GM19397 (cell line): ENCODE results near the gene TDRKH.

Source experiments
- ATAC-seq: cut with Tn5 transposase; IDR thresholded peaks from one replicate; pipeline ENCODE4 v1.9.1; 2021; ENCODE audit warnings: mild to moderate bottlenecking, moderate library complexity; ENCODE audit not compliant: unreplicated experiment

Gene TDRKH

GRCh38 chr1:151825204-151825603 is 34.9 kb upstream of the TDRKH start:
- ATAC-seq, result no peak

DNA sequence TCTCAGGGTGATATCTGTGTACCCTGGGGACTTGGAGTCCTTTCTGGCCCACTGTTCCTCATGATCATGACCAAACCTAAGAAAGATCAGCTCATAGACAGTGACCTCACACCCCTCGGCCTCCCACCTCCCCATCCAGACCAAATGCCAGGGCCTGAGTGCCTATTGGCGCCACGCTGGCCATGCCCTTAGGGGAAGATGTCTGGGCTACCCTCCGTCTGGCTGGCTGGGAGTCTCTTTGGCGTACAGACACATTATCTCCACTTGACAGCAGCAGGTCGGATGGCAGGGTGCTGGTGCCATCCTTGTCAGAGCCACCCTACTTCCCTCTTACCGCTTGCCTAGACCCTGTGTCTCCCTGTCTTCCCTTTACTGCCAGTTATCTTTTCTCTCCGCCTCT is 32.9 kb upstream of the TDRKH start:
- ATAC-seq, result no peak

- no peak for ATAC-seq
Observed at GRCh38 chr1:151822404-151822803, 32.1 kb upstream of the TDRKH start.

GRCh38 chr1:151820940-151821339 is 30.6 kb upstream of the TDRKH start:
- no peak for ATAC-seq

- no peak for ATAC-seq
Observed at GRCh38 chr1:151819976-151820623, 29.8 kb upstream of the TDRKH start.

GRCh38 chr1:151819227-151819835 is 29.0 kb upstream of the TDRKH start:
- ATAC-seq, result no peak

GRCh38 chr1:151817353-151817730 is 27.0 kb upstream of the TDRKH start:
- ATAC-seq, result no peak

DNA sequence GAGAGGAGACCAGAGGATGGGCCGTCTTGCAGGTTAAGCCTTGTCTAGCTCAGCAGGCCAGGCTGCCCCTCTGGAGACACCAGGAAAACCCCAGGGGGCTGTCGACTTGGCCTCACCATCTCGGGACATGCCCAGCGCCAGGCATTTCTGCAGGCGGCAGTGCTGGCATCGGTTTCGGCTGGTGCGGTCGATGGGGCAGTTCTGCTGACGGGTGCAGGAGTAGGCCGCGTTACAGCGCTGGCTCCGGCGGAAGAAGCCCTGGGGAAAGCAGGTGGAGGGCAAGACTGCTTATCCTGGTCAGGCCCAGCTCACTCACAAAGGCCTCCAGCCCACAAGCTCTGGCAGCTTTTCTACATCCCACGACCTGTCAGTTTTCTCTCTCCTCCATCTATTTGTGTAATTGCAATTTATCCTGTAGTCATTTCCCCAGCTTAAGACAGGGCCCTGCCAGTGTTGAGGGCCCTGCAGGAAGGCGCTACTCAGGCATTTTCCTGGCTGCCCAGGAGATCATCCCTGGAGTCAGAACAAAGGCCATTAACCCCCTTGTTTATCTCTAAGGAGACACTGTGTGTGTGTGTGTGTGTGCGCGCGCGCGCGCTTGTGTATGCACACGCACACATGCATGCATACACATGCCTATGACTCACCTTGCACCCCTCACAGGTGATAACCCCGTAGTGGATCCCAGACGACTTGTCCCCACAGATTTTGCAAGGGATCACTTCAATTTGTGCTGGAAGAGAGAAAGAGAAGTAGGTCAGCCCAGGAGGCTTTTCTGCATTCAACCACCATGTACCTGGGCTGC is 26.4 kb upstream of the TDRKH start:
- no peak for ATAC-seq

DNA sequence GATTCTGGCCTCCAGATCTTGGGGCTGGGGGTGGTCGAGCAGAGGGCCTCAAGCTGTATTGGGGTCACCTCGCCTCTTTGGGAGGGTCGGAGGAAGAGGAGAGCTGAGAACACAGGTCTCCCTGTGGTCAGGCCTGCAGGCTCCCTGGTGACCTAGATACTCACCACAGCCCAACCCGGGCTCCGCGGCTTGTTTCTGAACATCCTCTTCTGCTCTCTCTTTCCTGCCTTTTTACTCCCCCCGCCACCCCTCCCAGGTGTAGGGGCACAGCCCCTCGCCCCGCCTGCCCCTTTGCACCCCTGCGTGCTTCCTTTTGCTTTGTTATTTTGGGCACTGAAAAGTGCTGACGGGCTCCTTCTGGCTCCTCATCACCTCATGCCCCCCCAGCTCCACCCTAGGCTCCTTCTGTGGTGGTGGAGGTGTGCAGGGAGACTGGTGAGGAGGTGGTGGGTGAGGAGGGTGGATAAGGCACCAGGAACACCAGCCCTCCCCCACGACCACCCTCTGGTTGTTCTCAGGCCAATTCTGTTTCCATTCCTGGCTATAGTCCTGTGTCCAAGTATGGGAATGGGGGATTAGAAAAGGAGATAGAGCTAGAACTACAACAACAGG is 25.5 kb upstream of the TDRKH start:
- ATAC-seq, result no peak

- ATAC-seq, result no peak
Observed at GRCh38 chr1:151814971-151815545, 24.8 kb upstream of the TDRKH start.

DNA sequence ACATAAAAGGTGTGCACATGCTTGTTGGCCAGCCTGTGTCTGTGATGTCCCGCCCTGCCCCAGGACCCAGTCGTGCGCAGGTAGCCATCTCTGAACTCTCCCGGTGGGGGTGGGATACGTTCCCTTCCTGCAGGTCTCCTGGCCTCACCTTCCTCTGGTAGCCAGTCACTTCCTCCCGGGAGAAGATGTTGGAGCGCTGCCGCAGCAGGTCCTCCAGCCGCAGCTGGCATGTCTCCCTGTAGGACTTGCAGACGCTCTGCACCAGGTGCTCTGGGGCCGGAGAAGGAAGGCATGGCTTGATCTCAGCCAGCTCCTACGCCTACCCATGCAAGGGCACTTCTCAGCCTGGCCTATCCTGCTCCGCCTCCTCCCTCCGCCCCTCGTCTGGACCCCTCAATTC is 24.1 kb upstream of the TDRKH start:
- no peak for ATAC-seq

GRCh38 chr1:151813271-151813977 is 23.1 kb upstream of the TDRKH start:
- no peak for ATAC-seq

DNA sequence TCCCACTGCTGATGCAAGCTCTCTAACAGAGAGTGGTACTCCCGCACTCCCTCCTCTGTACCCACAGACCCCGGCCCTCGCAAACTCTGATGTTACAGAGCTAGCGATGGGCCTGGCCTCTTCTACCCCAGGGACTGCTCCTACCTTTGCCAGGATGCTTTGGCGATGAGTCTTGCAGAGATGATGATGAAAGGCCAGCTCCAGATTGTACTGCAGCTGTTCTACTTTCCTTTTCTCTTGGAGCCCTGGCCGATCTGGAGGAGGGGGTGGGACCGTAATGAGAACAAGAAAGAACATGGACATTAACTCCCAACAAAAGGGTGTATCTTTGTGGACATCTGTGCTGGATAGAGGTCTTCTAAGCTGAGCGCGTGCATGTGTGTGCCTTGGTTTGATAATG is 20.9 kb upstream of the TDRKH start:
- no peak for ATAC-seq

- ATAC-seq, result no peak
Observed at GRCh38 chr1:151809985-151810556, 19.8 kb upstream of the TDRKH start.

DNA sequence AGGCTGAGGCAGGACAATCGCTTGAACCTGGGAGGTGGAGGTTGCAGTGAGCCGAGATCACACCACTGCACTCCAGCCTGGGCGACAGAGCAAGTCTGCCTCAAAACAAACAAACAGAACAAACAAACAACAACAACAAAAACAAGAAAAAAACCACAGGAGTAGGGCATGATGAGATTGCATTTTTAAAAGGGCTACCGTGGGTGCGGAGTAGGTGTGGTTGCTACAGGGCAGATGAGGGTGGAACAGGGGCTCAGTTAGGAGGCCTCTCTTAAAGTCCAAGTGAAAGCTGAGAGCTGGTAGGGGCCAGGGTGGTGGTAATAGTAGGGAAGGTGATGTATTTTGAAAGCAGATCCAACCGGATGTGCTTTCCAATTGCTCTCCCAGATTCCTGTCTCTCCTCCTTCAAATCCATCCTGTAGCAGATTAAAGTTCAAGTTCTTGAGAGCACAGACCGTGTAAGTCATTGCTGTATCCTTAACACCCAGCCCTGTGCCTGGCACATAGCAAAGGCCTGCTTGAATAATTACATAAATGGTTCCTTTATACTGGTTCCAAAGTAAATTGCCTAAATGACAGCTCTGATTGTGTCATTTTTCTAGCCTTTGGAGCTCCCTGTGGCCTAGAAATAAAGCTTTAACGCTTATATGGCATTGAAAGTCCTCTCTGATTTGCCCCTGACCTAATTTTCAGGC is 19.1 kb upstream of the TDRKH start:
- no peak for ATAC-seq

- ATAC-seq, result no peak
Observed at GRCh38 chr1:151807766-151808165, 17.5 kb upstream of the TDRKH start.

DNA sequence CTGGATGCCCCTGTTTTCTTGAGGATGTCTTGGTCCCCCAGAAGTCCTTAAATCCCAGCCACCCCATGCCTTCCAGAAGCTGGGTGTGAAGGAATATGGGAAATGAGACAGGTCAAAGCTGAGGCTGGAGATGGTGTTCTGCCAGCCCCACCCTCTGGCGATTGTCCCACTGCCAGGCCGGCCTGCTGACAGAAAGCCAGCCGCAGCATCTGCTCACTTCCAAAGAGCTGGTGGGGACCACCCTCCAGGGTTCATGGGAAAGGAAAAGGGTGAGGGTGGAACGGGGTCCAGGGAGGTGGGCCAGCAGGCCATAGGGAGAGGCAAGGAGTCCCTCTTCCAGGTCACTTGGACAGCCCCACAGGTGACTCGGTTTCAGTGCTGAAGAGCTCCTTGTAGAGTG is 16.8 kb upstream of the TDRKH start:
- no peak for ATAC-seq

- no peak for ATAC-seq
Observed at GRCh38 chr1:151806170-151806569, 15.9 kb upstream of the TDRKH start.

DNA sequence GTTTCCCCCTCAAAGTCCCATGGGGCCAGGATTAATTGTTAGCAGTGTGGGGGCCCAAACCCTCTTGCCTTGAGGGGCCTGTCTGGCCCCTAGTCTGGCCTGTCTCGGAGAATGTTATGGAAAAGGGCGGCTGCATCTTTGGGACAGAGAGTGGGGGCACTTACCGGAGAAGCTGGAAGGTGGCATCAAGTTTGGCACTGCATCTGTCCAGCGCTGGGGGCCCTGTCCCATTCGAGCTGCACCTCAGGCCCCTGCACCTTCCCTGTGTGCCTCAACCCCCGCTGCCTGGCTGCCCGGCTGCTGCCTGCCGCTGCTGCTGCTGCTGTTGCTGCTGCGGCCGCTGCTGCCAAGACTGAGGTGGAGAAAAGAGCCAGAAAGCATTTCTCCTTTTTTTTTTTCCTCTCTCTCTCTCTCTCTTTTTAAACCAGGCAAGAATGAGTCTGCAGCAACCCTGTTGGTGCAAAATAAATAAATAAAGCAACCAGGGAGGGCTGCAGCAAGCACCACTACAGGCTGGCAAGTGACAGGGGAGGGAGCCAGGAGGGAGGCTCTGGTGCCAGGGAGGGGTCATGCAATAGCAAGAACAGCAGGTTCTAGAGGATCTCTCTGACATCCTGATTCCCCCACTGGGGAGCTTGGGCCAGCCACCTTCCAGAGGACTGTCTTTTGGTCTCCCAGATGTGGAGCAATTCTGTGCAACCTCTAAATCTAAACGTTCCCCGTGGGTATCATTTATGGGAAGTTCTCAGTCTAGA is 14.9 kb upstream of the TDRKH start, which contains the start of gene LINGO4:
Gene LINGO4, minus strand, starts transcription at position 354 of the 755 bp plus-strand sequence. CDS start 2,715 bp downstream, outside the sequence.
- ATAC-seq, result no peak
